K562 treated with DMSO at 1 percent for 48 hours (cell line): ENCODE data around the gene MTMR4. TPM values are rescaled to one million over a fixed set of nuclear protein-coding genes. Genes with fewer than 3 reads are reported as not detected.

Experiments
- total RNA-seq: library from RNA; unstranded; fragments of 300-600 nt; gene quantifications from 2 replicates; pipeline ENCODE4 v1.2.3, GENCODE V29; 2022; ENCODE audit warnings: low replicate concordance; ENCODE audit errors: extremely low read depth

Gene MTMR4
- not detected in 2 replicates for total RNA-seq

GRCh38 chr17:58513965-58514769 lies at the start of gene MTMR4:
Gene MTMR4 (minus strand): TSS chr17:58514638. CDS start chr17:58514407, 231 bp downstream.

GRCh38 chr17:58487589-58488427 lies 26.6 kb downstream of the MTMR4 start, which contains the start of gene HSF5:
Gene HSF5 (minus strand): TSS chr17:58488408. CDS start chr17:58488274, 134 bp downstream.

Other genes with a start within 250 kb of the MTMR4 start
- gene MPO, start 233.7 kb downstream of the MTMR4 start, total RNA-seq = not detected in 2 replicates
- not detected in 2 replicates for gene TSPOAP1, start 185.8 kb downstream of the MTMR4 start, total RNA-seq
- gene SUPT4H1, start 162.4 kb downstream of the MTMR4 start, total RNA-seq = not detected in 2 replicates
- not detected in 2 replicates for gene RNF43, start 97.1 kb downstream of the MTMR4 start, total RNA-seq
- gene HSF5, start 26.2 kb downstream of the MTMR4 start, total RNA-seq = not detected in 2 replicates
- not detected in 2 replicates for gene TEX14, start 177.4 kb upstream of the MTMR4 start, total RNA-seq
- gene RAD51C, start 178.0 kb upstream of the MTMR4 start, total RNA-seq = not detected in 2 replicates
- gene PPM1E, start 241.2 kb upstream of the MTMR4 start, total RNA-seq = not detected in 2 replicates